OCI-LY3 (cell line): ENCODE results near the gene C5.

Experiments
- H2AFZ ChIP-seq: fragments of 200-600, 300-600 bp; shearing (Covaris generic); 2 replicates; pipeline ENCODE4 v1.6.0; 2014; ENCODE audit warnings: antibody characterized with exemption, low read depth, low read length
- H3K27ac ChIP-seq: fragments of 200-600, 300-600 bp; sonication (generic); 2 replicates; pipeline ENCODE4 v1.5.1; 2014; ENCODE audit warnings: mild to moderate bottlenecking, low read length, moderate library complexity, mixed read lengths
- H3K27me3 ChIP-seq: fragments of 200-600, 300-600 bp; sonication (generic); 2 replicates; pipeline ENCODE4 v1.6.1; 2014; ENCODE audit warnings: low read depth, low read length, mixed read lengths
- H3K36me3 ChIP-seq: fragments of 200-600, 300-600 bp; sonication (generic); replicated peaks from 2 replicates; pipeline ENCODE3; 2014; ENCODE audit warnings: low read depth, low read length, mixed read lengths
- H3K4me1 ChIP-seq: fragments of 300-600, 200-600 bp; sonication (generic); 2 replicates; pipeline ENCODE4 v1.6.1; 2014; ENCODE audit warnings: low read length, mixed read lengths
- H3K4me2 ChIP-seq: fragments of 200-600, 300-600 bp; sonication (generic); 2 replicates; pipeline ENCODE4 v1.6.1; 2014; ENCODE audit warnings: low read length, mixed read lengths
- H3K4me3 ChIP-seq: fragments of 300-600, 200-600 bp; sonication (generic); 2 replicates; pipeline ENCODE4 v1.5.1; 2014; ENCODE audit warnings: antibody characterized with exemption, mild to moderate bottlenecking, low read length, moderate library complexity
- H3K79me2 ChIP-seq: fragments of 300-600, 200-600 bp; shearing (Covaris generic); 2 replicates; pipeline ENCODE4 v1.6.1; 2014; ENCODE audit warnings: mild to moderate bottlenecking, low read length, mixed read lengths
- H3K9ac ChIP-seq: fragments of 300-600, 200-600 bp; shearing (Covaris generic); 2 replicates; pipeline ENCODE4 v1.6.0; 2014; ENCODE audit warnings: mild to moderate bottlenecking, low read length, moderate library complexity
- H3K9me3 ChIP-seq: fragments of 200-600, 300-600 bp; shearing (Covaris generic); 2 replicates; pipeline ENCODE4 v1.6.1; 2014; ENCODE audit warnings: low read length, mixed read lengths; ENCODE audit not compliant: insufficient read depth
- H4K20me1 ChIP-seq: fragments of 200-600, 300-600 bp; sonication (generic); 2 replicates; pipeline ENCODE4 v1.6.1; 2016; ENCODE audit warnings: low read length, mixed read lengths; ENCODE audit not compliant: insufficient read depth
- EZH2phosphoT487 ChIP-seq: fragments of 200-600 bp; shearing (Covaris generic); IDR thresholded peaks from 2 replicates; pipeline ENCODE4 v1.6.1; 2018; ENCODE audit warnings: antibody characterized with exemption, mixed run types, low read depth
- TF ChIP-seq, protein P1 (sequence below): fragments of 200-600, 300-600 bp; sonication (generic); IDR thresholded peaks from 2 replicates; pipeline ENCODE4 v1.5.1; 2014; ENCODE audit warnings: antibody characterized with exemption, low read length, low read depth

Gene C5

DNA sequence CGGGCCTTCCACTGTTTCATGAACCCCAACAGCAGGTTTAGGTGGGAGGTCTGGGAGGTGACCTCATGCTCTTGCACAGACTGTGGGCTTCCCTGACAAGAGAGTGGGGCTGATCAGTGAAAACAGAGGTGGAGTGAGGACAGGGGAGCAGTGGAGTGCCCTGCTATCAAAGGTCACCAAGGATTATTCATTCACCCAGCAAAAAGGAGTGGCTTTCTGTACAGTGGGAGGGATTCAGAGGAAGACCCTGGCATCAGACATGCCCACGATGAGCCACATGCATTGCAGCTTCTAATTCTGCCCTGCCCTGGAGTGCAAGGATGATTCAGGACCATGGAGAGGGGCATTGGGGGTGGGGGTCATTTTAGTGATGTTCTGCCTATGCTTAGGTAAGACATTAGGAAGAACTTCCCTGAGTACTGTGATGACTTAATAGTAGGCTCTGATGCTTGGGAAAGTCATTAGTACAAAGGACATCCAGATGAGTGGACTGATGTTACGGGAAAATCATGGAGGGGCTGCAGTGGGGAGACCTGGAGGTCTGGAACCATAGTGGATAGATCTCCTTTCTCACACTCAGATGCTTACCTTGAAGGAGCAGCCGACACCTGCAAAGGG, 136.3 kb downstream of the C5 start:
- no peak overlapping the region for H3K9ac ChIP-seq
- TF ChIP-seq, protein P1, sequence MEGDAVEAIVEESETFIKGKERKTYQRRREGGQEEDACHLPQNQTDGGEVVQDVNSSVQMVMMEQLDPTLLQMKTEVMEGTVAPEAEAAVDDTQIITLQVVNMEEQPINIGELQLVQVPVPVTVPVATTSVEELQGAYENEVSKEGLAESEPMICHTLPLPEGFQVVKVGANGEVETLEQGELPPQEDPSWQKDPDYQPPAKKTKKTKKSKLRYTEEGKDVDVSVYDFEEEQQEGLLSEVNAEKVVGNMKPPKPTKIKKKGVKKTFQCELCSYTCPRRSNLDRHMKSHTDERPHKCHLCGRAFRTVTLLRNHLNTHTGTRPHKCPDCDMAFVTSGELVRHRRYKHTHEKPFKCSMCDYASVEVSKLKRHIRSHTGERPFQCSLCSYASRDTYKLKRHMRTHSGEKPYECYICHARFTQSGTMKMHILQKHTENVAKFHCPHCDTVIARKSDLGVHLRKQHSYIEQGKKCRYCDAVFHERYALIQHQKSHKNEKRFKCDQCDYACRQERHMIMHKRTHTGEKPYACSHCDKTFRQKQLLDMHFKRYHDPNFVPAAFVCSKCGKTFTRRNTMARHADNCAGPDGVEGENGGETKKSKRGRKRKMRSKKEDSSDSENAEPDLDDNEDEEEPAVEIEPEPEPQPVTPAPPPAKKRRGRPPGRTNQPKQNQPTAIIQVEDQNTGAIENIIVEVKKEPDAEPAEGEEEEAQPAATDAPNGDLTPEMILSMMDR, result no peak
- no peak for TF ChIP-seq EZH2phosphoT487
- no peak overlapping the region for H3K4me2 ChIP-seq
- peaks cover 3% of the 10 kb centered on the region; the same call in 1 of the 2 replicates for H4K20me1 ChIP-seq
- H3K27ac ChIP-seq, result no peak overlapping the region
- H3K27me3 ChIP-seq, result no peaks in the 10 kb centered on the region
- H3K36me3 ChIP-seq, result peaks cover 87% of the 10 kb centered on the region
- H3K9me3 ChIP-seq, result no peaks in the 10 kb centered on the region
- H3K79me2 ChIP-seq, result peaks cover 47% of the 10 kb centered on the region
- H3K4me3 ChIP-seq, result no peak overlapping the region
- no peak overlapping the region for H2AFZ ChIP-seq
- peaks cover 28% of the 10 kb centered on the region for H3K4me1 ChIP-seq

DNA sequence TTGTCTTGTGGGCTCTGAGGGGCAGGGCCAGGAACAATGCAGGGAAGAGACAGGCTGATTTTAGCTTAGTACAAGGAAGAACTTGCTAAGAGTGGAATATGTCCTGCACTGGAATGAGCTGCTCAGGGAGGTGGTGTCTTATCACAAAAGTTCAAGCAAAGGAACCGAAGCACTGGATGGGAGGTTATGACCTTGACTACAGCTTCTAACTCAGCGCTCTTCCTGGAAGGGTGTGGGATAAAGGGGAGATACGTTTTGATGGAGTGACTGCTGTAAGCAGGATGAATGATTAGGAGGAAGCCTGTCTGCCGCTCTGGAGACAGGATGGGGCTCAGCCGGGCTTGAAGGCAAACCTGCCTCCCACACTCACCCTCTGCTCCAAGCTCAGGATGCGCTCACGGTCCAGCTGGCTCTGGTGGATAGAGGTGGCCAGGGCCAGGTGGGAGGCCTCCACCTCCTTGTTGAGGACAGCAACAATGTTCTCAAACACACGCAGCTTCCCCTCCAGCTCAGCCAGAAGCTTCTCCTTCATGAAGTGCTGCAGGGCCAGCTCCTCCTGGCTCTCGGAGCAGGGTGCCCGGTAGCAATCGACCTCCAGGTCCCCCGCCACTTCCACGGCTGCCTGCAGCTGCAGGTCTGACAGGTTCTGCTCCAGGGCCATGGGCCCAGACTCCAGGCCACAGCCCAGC, 137.0 kb downstream of the C5 start:
- Histone ChIP-seq H4K20me1 (peaks cover 3% of the 10 kb centered on the region; the same call in 1 of the 2 replicates), H3K9ac (no peak overlapping the region), H3K4me1 (peaks cover 24% of the 10 kb centered on the region), H3K36me3 (peaks cover 82% of the 10 kb centered on the region), H3K27ac (no peak overlapping the region), H3K27me3 (no peaks in the 10 kb centered on the region), H3K9me3 (no peaks in the 10 kb centered on the region), H3K4me3 (no peak overlapping the region), H2AFZ (no peak overlapping the region), H3K79me2 (peaks cover 41% of the 10 kb centered on the region), H3K4me2 (no peak overlapping the region)
- TF ChIP-seq, protein P1, result no peak
- TF ChIP-seq EZH2phosphoT487, result no peak

DNA sequence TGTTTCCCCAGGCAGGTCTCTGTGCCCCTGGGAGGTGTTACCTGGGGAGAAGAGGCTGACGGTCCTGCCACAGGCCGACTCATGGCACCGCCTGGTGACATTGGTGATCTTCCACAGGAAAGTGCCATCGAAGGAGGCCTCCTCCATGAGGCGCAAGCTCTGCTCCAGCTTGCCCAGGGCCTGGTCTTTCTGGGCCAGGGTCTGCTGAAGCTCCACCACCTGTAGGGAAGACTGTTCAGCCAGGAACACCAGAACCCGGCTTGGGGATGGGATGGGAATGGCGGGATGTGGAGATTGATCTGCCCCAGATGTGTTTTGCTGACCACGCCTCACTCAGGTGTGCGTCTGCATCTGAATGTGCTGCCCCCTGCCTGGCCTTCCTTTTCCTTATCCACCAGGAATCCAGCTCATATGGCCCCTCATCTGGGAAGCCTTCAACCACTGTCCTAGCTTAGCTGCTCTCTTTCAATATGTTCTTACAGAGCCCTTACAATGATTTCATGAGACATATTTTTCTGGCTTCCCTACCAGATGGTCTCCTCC, 138.7 kb downstream of the C5 start:
- no peak overlapping the region for H3K4me2 ChIP-seq
- no peak overlapping the region for H3K9ac ChIP-seq
- no peaks in the 10 kb centered on the region for H3K9me3 ChIP-seq
- peaks cover 24% of the 10 kb centered on the region for H3K79me2 ChIP-seq
- no peak overlapping the region for H2AFZ ChIP-seq
- peaks cover 12% of the 10 kb centered on the region; the same call in 1 of the 2 replicates for H3K4me1 ChIP-seq
- H4K20me1 ChIP-seq, result peaks cover 3% of the 10 kb centered on the region; the same call in 1 of the 2 replicates
- TF ChIP-seq, protein P1, result no peak
- TF ChIP-seq EZH2phosphoT487, result no peak
- peaks cover 78% of the 10 kb centered on the region for H3K36me3 ChIP-seq
- no peak overlapping the region for H3K4me3 ChIP-seq
- no peaks in the 10 kb centered on the region for H3K27me3 ChIP-seq
- no peak overlapping the region for H3K27ac ChIP-seq

DNA sequence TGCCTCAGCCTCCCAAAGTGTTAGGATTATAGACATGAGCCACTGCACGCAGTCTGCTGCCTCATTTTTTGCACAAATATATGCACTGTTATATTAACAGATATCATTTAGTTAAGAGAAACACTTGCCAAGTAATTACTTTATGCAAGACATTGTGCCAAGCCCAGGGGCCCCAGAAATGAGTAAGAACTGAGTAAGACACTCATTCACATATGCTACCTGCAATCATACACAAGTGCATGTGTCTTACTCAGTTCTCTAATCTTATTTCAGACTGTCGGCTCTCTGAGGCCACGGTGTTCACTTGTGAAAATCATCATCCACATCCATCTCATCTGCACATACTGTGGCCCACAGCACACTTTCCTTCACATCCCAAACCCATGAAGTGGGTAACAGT, 139.4 kb downstream of the C5 start:
- Histone ChIP-seq H3K4me2 (no peak overlapping the region), H3K27me3 (no peaks in the 10 kb centered on the region), H3K4me1 (peaks cover 7% of the 10 kb centered on the region; the same call in 1 of the 2 replicates), H4K20me1 (peaks cover 3% of the 10 kb centered on the region; the same call in 1 of the 2 replicates), H3K36me3 (peaks cover 75% of the 10 kb centered on the region), H3K79me2 (peaks cover 18% of the 10 kb centered on the region), H3K27ac (no peak overlapping the region), H2AFZ (no peak overlapping the region), H3K9me3 (no peaks in the 10 kb centered on the region), H3K4me3 (no peak overlapping the region), H3K9ac (no peak overlapping the region)
- TF ChIP-seq EZH2phosphoT487, result no peak
- TF ChIP-seq, protein P1, result no peak
